Measurements from ENCODE around the gene CD38. TPM values are rescaled to one million over a fixed set of nuclear protein-coding genes. Genes with fewer than 3 reads are reported as not detected.
"Not testable (repeated sequence)": the region's sequence is repeated elsewhere in the genome, so short reads cannot be mapped to it uniquely, and the experiment has no call there.

Gene CD38
- total RNA-seq, 2 donors from 2014 or later = 94.7 to 179 TPM

- no peak for ATAC-seq
- H3K4me1 Mint-ChIP-seq (ENCODE audit: low read depth in 2 of 2) = peaks cover 46 to 50% of the 10 kb centered on the region in 2 donors
- H3K27me3 Mint-ChIP-seq = no peaks in the 10 kb centered on the region
- no peak overlapping the region for H3K4me3 Mint-ChIP-seq
- peaks cover 3% of the 10 kb centered on the region for H3K36me3 Mint-ChIP-seq
- no peak for DNase-seq (ENCODE audit: low spot score)
- H3K9me3 Mint-ChIP-seq = peaks cover 7% of the 10 kb centered on the region
- H3K27ac Mint-ChIP-seq = no peak overlapping the region
Measured at GRCh38 chr4:15751153-15751552, 27.0 kb upstream of the CD38 start.

- H3K36me3 Mint-ChIP-seq = no peaks in the 10 kb centered on the region
- DNase-seq (ENCODE audit: low spot score) (no peak), ATAC-seq (no peak)
- peaks cover 47 to 51% of the 10 kb centered on the region in 2 donors for H3K4me1 Mint-ChIP-seq (ENCODE audit: low read depth in 2 of 2)
- no peaks in the 10 kb centered on the region for H3K27me3 Mint-ChIP-seq
- H3K9me3 Mint-ChIP-seq = peaks cover 5% of the 10 kb centered on the region
- peak overlapping the region; percentile 86 for H3K4me3 Mint-ChIP-seq
- peak overlapping the region; percentile 85 to 95 for H3K27ac Mint-ChIP-seq
Measured at GRCh38 chr4:15753081-15753480, 25.0 kb upstream of the CD38 start.

GRCh38 chr4:15753786-15754185 lies 24.3 kb upstream of the CD38 start:
- DNase-seq (ENCODE audit: low spot score) (no peak), ATAC-seq (no peak)
- peak overlapping the region; percentile 86 for H3K4me3 Mint-ChIP-seq
- H3K4me1 Mint-ChIP-seq (ENCODE audit: low read depth in 2 of 2) = peaks cover 50 to 51% of the 10 kb centered on the region in 2 donors
- H3K27me3 Mint-ChIP-seq = no peaks in the 10 kb centered on the region
- no peaks in the 10 kb centered on the region for H3K36me3 Mint-ChIP-seq
- peaks cover 5% of the 10 kb centered on the region for H3K9me3 Mint-ChIP-seq
- H3K27ac Mint-ChIP-seq = peak overlapping the region; percentile 85 to 95

- no peaks in the 10 kb centered on the region for H3K27me3 Mint-ChIP-seq
- no peaks in the 10 kb centered on the region for H3K36me3 Mint-ChIP-seq
- H3K27ac Mint-ChIP-seq = peak overlapping the region; percentile 85 to 95
- no peak for DNase-seq (ENCODE audit: low spot score)
- H3K4me3 Mint-ChIP-seq = peak overlapping the region; percentile 86
- H3K9me3 Mint-ChIP-seq = peaks cover 5% of the 10 kb centered on the region
- peak in 1 of 2 donors; percentile 48 for ATAC-seq
- peaks cover 51 to 55% of the 10 kb centered on the region in 2 donors for H3K4me1 Mint-ChIP-seq (ENCODE audit: low read depth in 2 of 2)
Measured at GRCh38 chr4:15754323-15754722, 23.8 kb upstream of the CD38 start.

- Mint-ChIP-seq H3K4me3 (peak overlapping the region; percentile 86), H3K36me3 (no peaks in the 10 kb centered on the region), H3K27ac (peak overlapping the region; percentile 85 to 95), H3K4me1 (ENCODE audit: low read depth in 2 of 2) (peaks cover 54 to 65% of the 10 kb centered on the region in 2 donors), H3K9me3 (peaks cover 5% of the 10 kb centered on the region), H3K27me3 (no peaks in the 10 kb centered on the region)
- ATAC-seq = peak; percentile 64 to 65
- DNase-seq (ENCODE audit: low spot score) = no peak
Measured at GRCh38 chr4:15755321-15756155, 22.6 kb upstream of the CD38 start.

- Mint-ChIP-seq H3K27ac (peak overlapping the region; percentile 85 to 95), H3K9me3 (no peaks in the 10 kb centered on the region), H3K4me1 (ENCODE audit: low read depth in 2 of 2) (peaks cover 51 to 64% of the 10 kb centered on the region in 2 donors), H3K36me3 (no peaks in the 10 kb centered on the region), H3K27me3 (no peaks in the 10 kb centered on the region), H3K4me3 (peak overlapping the region; percentile 86)
- DNase-seq (ENCODE audit: low spot score) (peak; percentile 87), ATAC-seq (peak; percentile 90 to 94)
Measured at GRCh38 chr4:15756361-15756861, 21.7 kb upstream of the CD38 start.

- H3K4me3 Mint-ChIP-seq = peak overlapping the region; percentile 86
- H3K36me3 Mint-ChIP-seq = no peaks in the 10 kb centered on the region
- ATAC-seq (no peak), DNase-seq (ENCODE audit: low spot score) (no peak)
- H3K27me3 Mint-ChIP-seq = no peaks in the 10 kb centered on the region
- no peaks in the 10 kb centered on the region for H3K9me3 Mint-ChIP-seq
- peaks cover 51 to 66% of the 10 kb centered on the region in 2 donors for H3K4me1 Mint-ChIP-seq (ENCODE audit: low read depth in 2 of 2)
- peak overlapping the region; percentile 85 to 95 for H3K27ac Mint-ChIP-seq
Measured at GRCh38 chr4:15757054-15757453, 21.1 kb upstream of the CD38 start.

- ATAC-seq (no peak), DNase-seq (ENCODE audit: low spot score) (no peak)
- no peaks in the 10 kb centered on the region for H3K9me3 Mint-ChIP-seq
- no peaks in the 10 kb centered on the region for H3K36me3 Mint-ChIP-seq
- no peaks in the 10 kb centered on the region for H3K27me3 Mint-ChIP-seq
- peak overlapping the region; percentile 44 to 58 for H3K27ac Mint-ChIP-seq
- no peak overlapping the region for H3K4me3 Mint-ChIP-seq
- peaks cover 53 to 70% of the 10 kb centered on the region in 2 donors for H3K4me1 Mint-ChIP-seq (ENCODE audit: low read depth in 2 of 2)
Measured at GRCh38 chr4:15758294-15758693, 19.8 kb upstream of the CD38 start.

- peaks cover 45 to 65% of the 10 kb centered on the region in 2 donors for H3K4me1 Mint-ChIP-seq (ENCODE audit: low read depth in 2 of 2)
Measured at GRCh38 chr4:15762460-15762859, 15.7 kb upstream of the CD38 start.

GRCh38 chr4:15765391-15765790 lies 12.7 kb upstream of the CD38 start:
- H3K4me1 Mint-ChIP-seq (ENCODE audit: low read depth in 2 of 2) = peaks cover 49 to 59% of the 10 kb centered on the region in 2 donors

More at GRCh38 chr4:15762460-15762859, 15.7 kb upstream of the CD38 start:
- not testable (repeated sequence) for H3K36me3 Mint-ChIP-seq; DNase-seq (ENCODE audit: low spot score); H3K9me3 Mint-ChIP-seq; H3K27me3 Mint-ChIP-seq
- H3K27ac Mint-ChIP-seq = peak overlapping the region; percentile 47 to 56
- peak overlapping the region; percentile 51 for H3K4me3 Mint-ChIP-seq
- ATAC-seq = peak; percentile 45 to 50

GRCh38 chr4:15765910-15766697 lies 12.0 kb upstream of the CD38 start:
- peaks cover 7% of the 10 kb centered on the region for H3K36me3 Mint-ChIP-seq
- peaks cover 7% of the 10 kb centered on the region for H3K9me3 Mint-ChIP-seq

More at GRCh38 chr4:15765391-15765790, 12.7 kb upstream of the CD38 start:
- Mint-ChIP-seq H3K36me3 (peaks cover 7% of the 10 kb centered on the region), H3K9me3 (peaks cover 5% of the 10 kb centered on the region), H3K27ac (peak overlapping the region; percentile 19 to 54), H3K4me3 (peak overlapping the region; percentile 47), H3K27me3 (no peaks in the 10 kb centered on the region)
- no peak for ATAC-seq
- DNase-seq (ENCODE audit: low spot score) = no peak

GRCh38 chr4:15766821-15767220 lies 11.3 kb upstream of the CD38 start:
- DNase-seq (ENCODE audit: low spot score) (no peak), ATAC-seq (no peak)
- Mint-ChIP-seq H3K27me3 (no peaks in the 10 kb centered on the region), H3K27ac (peak overlapping the region; percentile 19 to 54), H3K36me3 (peaks cover 7% of the 10 kb centered on the region), H3K9me3 (peaks cover 7% of the 10 kb centered on the region), H3K4me3 (peak overlapping the region; percentile 47), H3K4me1 (ENCODE audit: low read depth in 2 of 2) (peaks cover 58 to 66% of the 10 kb centered on the region in 2 donors)

More at GRCh38 chr4:15765910-15766697, 12.0 kb upstream of the CD38 start:
- Mint-ChIP-seq H3K27ac (peak overlapping the region; percentile 19 to 54), H3K4me3 (peak overlapping the region; percentile 47), H3K27me3 (no peaks in the 10 kb centered on the region), H3K4me1 (ENCODE audit: low read depth in 2 of 2) (peaks cover 53 to 64% of the 10 kb centered on the region in 2 donors)
- ATAC-seq = peak; percentile 86 to 88
- peak; percentile 71 for DNase-seq (ENCODE audit: low spot score)

- ATAC-seq = no peak
- H3K4me1 Mint-ChIP-seq (ENCODE audit: low read depth in 2 of 2) = peaks cover 67 to 75% of the 10 kb centered on the region in 2 donors
- peaks cover 7% of the 10 kb centered on the region for H3K9me3 Mint-ChIP-seq
- no peaks in the 10 kb centered on the region for H3K27me3 Mint-ChIP-seq
- no peak for DNase-seq (ENCODE audit: low spot score)
- H3K36me3 Mint-ChIP-seq = peaks cover 11% of the 10 kb centered on the region
- peak overlapping the region; percentile 55 to 60 for H3K27ac Mint-ChIP-seq
- no peak overlapping the region for H3K4me3 Mint-ChIP-seq
Measured at GRCh38 chr4:15769202-15769601, 8.9 kb upstream of the CD38 start.
